Neural progenitor cell (in vitro differentiated cells): ENCODE measurements around the gene MAML3. TPM values are rescaled to one million over a fixed set of nuclear protein-coding genes. Genes with fewer than 3 reads are reported as not detected.
A peak's percentile ranks its signal among the peaks of the same experiment; 100 is the strongest.

Experiments used
- DNase-seq: peaks from one replicate; pipeline ENCODE4 v3.0.0-alpha.2; 2016; ENCODE audit warnings: low spot score
- H2AFZ ChIP-seq: fragments of 200-600 bp; sonication (generic); replicated peaks from 2 replicates; pipeline ENCODE4 v1.6.1; 2016; ENCODE audit warnings: antibody characterized with exemption
- H3F3A ChIP-seq: fragments of 200-600 bp; sonication (generic); 2 replicates; pipeline ENCODE4 v1.6.1; 2016; ENCODE audit warnings: antibody characterized with exemption, low read depth
- H3K27ac ChIP-seq: fragments of 200-600 bp; sonication (generic); 2 replicates; pipeline ENCODE4 v1.5.1; 2016; ENCODE audit warnings: mild to moderate bottlenecking
- H3K27me3 ChIP-seq: fragments of 200-600 bp; sonication (generic); 2 replicates; pipeline ENCODE4 v1.6.1; 2016; ENCODE audit warnings: mild to moderate bottlenecking, moderate library complexity
- H3K36me3 ChIP-seq: fragments of 200-600 bp; sonication (generic); 2 replicates; pipeline ENCODE4 v1.5.1; 2016
- H3K4me1 ChIP-seq: fragments of 200-600 bp; sonication (generic); 2 replicates; pipeline ENCODE4 v1.6.1; 2016; ENCODE audit warnings: mixed run types
- H3K4me2 ChIP-seq: fragments of 200-600 bp; sonication (generic); 2 replicates; pipeline ENCODE4 v1.6.1; 2016
- H3K4me3 ChIP-seq: fragments of 200-600 bp; sonication (generic); 2 replicates; pipeline ENCODE4 v1.5.1; 2016
- H3K79me2 ChIP-seq: fragments of 200-600 bp; sonication (generic); 2 replicates; pipeline ENCODE4 v1.6.1; 2016; ENCODE audit warnings: low read depth
- H3K9ac ChIP-seq: fragments of 200-600 bp; sonication (generic); 2 replicates; pipeline ENCODE4 v1.6.1; 2016
- H3K9me3 ChIP-seq: fragments of 200-600 bp; sonication (generic); 2 replicates; pipeline ENCODE4 v1.5.1; 2016; ENCODE audit warnings: low read depth
- H4K20me1 ChIP-seq: fragments of 200-600 bp; sonication (generic); 2 replicates; pipeline ENCODE4 v1.6.1; 2016; ENCODE audit warnings: low read depth
- H3K27ac Mint-ChIP-seq: 3 replicates; pipeline ENCODE4 v1.8.0; 2021; ENCODE audit warnings: mixed read lengths
- H3K27me3 Mint-ChIP-seq: 2 replicates; pipeline ENCODE4 v1.8.0; 2022; ENCODE audit warnings: low read depth, mild to moderate bottlenecking, inconsistent platforms, moderate library complexity, mixed read lengths; ENCODE audit not compliant: insufficient read depth
- H3K36me3 Mint-ChIP-seq: 3 replicates; pipeline ENCODE4 v1.8.0; 2021; ENCODE audit warnings: mixed read lengths
- H3K4me1 Mint-ChIP-seq: 3 replicates; pipeline ENCODE4 v1.8.0; 2021; ENCODE audit warnings: mixed read lengths
- H3K4me3 Mint-ChIP-seq: 3 replicates; pipeline ENCODE4 v1.8.0; 2021; ENCODE audit warnings: mild to moderate bottlenecking, moderate library complexity, mixed read lengths
- H3K9me3 Mint-ChIP-seq: 3 replicates; pipeline ENCODE4 v1.8.0; 2020; ENCODE audit warnings: mixed read lengths
- EZH2 ChIP-seq: fragments of 200-600 bp; sonication (generic); IDR thresholded peaks from 2 replicates; pipeline ENCODE4 v1.6.1; 2017; ENCODE audit warnings: antibody characterized with exemption, mild to moderate bottlenecking, moderate library complexity
- EZH2phosphoT487 ChIP-seq: fragments of 200-600 bp; sonication (generic); IDR thresholded peaks from 2 replicates; pipeline ENCODE4 v1.6.1; 2017; ENCODE audit warnings: antibody characterized with exemption
- total RNA-seq: library from RNA; depleted of rRNA; stranded (reverse); fragments of >200 nt; gene quantifications from 2 replicates; pipeline ENCODE4 v1.2.3, GENCODE V29; 2015; ENCODE audit warnings: low replicate concordance
- TF ChIP-seq, protein P1 (sequence below): fragments of 200-600 bp; sonication (generic); IDR thresholded peaks from 2 replicates; pipeline ENCODE4 v1.5.1; 2017; ENCODE audit warnings: antibody characterized with exemption, mild to moderate bottlenecking

Gene MAML3
- total RNA-seq, 1 donor from 2014 or later: 14.4 TPM

DNA sequence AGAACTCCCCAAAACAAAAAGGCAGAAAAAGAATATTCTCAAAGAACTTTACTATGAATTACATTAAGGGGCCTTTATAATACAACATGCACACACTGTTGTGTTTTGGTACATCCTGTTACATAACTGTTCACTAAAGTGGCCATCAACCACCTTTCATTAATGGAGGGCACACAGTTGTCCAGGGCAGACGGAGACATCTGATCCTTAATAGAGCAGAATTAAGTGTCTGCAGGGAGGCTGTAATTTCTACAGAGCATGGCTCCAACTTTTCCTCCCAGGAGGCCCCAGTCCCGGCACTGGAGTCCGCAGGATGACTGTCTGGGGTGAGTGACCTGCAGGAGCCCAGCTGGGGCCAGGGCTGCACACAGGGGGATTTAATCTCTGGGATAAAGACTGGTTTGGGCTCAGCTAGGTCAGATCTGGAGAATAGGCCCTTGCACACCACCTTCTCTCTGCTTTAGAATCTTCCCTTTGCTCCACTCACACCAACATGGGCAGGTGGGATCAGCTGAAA is 233.4 kb downstream of the MAML3 start:
- no peaks in the 10 kb centered on the region for H3K79me2 ChIP-seq
- H3K27ac ChIP-seq: no peak overlapping the region
- no peaks in the 10 kb centered on the region for H3K9me3 ChIP-seq
- DNase-seq: peak; percentile 25
- H3K36me3 Mint-ChIP-seq: no peaks in the 10 kb centered on the region
- H3K4me3 Mint-ChIP-seq: no peak overlapping the region
- no peak for TF ChIP-seq EZH2
- TF ChIP-seq, protein P1, sequence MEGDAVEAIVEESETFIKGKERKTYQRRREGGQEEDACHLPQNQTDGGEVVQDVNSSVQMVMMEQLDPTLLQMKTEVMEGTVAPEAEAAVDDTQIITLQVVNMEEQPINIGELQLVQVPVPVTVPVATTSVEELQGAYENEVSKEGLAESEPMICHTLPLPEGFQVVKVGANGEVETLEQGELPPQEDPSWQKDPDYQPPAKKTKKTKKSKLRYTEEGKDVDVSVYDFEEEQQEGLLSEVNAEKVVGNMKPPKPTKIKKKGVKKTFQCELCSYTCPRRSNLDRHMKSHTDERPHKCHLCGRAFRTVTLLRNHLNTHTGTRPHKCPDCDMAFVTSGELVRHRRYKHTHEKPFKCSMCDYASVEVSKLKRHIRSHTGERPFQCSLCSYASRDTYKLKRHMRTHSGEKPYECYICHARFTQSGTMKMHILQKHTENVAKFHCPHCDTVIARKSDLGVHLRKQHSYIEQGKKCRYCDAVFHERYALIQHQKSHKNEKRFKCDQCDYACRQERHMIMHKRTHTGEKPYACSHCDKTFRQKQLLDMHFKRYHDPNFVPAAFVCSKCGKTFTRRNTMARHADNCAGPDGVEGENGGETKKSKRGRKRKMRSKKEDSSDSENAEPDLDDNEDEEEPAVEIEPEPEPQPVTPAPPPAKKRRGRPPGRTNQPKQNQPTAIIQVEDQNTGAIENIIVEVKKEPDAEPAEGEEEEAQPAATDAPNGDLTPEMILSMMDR: no peak
- no peak for TF ChIP-seq EZH2phosphoT487
- H3K4me1 Mint-ChIP-seq: peaks cover 54% of the 10 kb centered on the region
- H3K4me1 ChIP-seq: peaks cover 48% of the 10 kb centered on the region
- no peaks in the 10 kb centered on the region for H3F3A ChIP-seq
- H3K27ac Mint-ChIP-seq: no peak overlapping the region
- H3K27me3 Mint-ChIP-seq: peaks cover 5% of the 10 kb centered on the region
- H3K27me3 ChIP-seq: no peaks in the 10 kb centered on the region
- no peaks in the 10 kb centered on the region for H3K9me3 Mint-ChIP-seq
- H3K36me3 ChIP-seq: no peaks in the 10 kb centered on the region
- no peak overlapping the region for H3K4me3 ChIP-seq
- H2AFZ ChIP-seq: no peak overlapping the region
- peaks cover 27% of the 10 kb centered on the region for H4K20me1 ChIP-seq
- peak overlapping the region; percentile 56 for H3K4me2 ChIP-seq
- no peak overlapping the region for H3K9ac ChIP-seq

DNA sequence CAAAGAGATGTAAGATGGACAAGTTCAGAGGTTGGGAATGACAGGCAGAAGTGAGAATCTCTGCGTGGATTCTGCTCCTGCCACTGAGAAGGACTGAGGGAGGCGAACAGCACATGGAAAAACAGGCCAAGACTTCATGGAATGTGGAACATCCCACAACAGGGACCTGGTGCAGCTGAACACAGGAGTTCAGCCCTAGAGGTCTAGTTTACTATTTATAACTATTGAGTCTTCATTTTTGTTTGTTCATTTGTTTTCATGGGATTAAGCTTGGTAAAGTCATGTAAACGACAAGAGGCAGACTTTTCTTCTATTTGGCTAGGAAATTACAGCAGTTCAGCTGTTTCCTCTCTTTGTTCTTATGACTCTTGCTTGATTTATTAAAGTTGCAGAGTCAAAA is 234.5 kb downstream of the MAML3 start:
- Mint-ChIP-seq H3K4me3 (no peak overlapping the region), H3K9me3 (no peaks in the 10 kb centered on the region), H3K4me1 (peaks cover 57% of the 10 kb centered on the region), H3K36me3 (no peaks in the 10 kb centered on the region), H3K27me3 (peaks cover 5% of the 10 kb centered on the region), H3K27ac (peak overlapping the region; percentile 6)
- H3K4me2 ChIP-seq: no peak overlapping the region
- no peak overlapping the region for H3K27ac ChIP-seq
- no peaks in the 10 kb centered on the region for H3F3A ChIP-seq
- H2AFZ ChIP-seq: no peak overlapping the region
- no peaks in the 10 kb centered on the region for H3K27me3 ChIP-seq
- DNase-seq: no peak
- H3K4me1 ChIP-seq: peaks cover 40% of the 10 kb centered on the region
- peaks cover 31% of the 10 kb centered on the region for H4K20me1 ChIP-seq
- TF ChIP-seq EZH2phosphoT487 (no peak), EZH2 (no peak)
- TF ChIP-seq, protein P1: no peak
- no peaks in the 10 kb centered on the region for H3K79me2 ChIP-seq
- no peak overlapping the region for H3K9ac ChIP-seq
- no peaks in the 10 kb centered on the region for H3K9me3 ChIP-seq
- H3K4me3 ChIP-seq: no peak overlapping the region
- H3K36me3 ChIP-seq: no peaks in the 10 kb centered on the region

DNA sequence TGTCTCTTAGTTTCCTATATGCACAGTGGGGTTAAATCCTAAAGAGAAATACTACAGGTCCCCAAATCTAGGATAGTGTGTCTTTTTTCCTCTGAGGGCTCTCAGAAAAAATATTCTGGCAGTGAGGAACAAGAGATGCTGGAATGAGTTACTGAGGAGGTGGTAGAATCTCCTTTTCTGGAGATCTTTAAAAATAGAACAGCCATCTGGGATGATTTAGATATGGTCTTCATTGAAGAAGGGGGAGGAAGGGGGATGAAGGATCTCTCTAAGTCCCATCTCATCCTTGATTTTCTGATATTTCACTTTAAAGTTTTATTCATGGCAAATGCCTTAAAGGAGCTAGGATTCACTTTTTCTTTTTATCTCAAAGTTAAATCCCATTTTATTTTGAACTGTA is 235.0 kb downstream of the MAML3 start:
- peaks cover 39% of the 10 kb centered on the region for H3K4me1 ChIP-seq
- H3K79me2 ChIP-seq: no peaks in the 10 kb centered on the region
- no peaks in the 10 kb centered on the region for H3K27me3 ChIP-seq
- no peaks in the 10 kb centered on the region for H3K36me3 Mint-ChIP-seq
- no peak overlapping the region for H3K4me3 ChIP-seq
- no peak overlapping the region for H3K27ac ChIP-seq
- H3K4me2 ChIP-seq: no peak overlapping the region
- no peak overlapping the region for H3K4me3 Mint-ChIP-seq
- TF ChIP-seq, protein P1: no peak
- no peak for TF ChIP-seq EZH2
- TF ChIP-seq EZH2phosphoT487: no peak
- DNase-seq: no peak
- peaks cover 57% of the 10 kb centered on the region for H3K4me1 Mint-ChIP-seq
- no peaks in the 10 kb centered on the region for H3K9me3 ChIP-seq
- H3K9me3 Mint-ChIP-seq: no peaks in the 10 kb centered on the region
- H3K9ac ChIP-seq: no peak overlapping the region
- no peaks in the 10 kb centered on the region for H3K36me3 ChIP-seq
- H3K27ac Mint-ChIP-seq: no peak overlapping the region
- H3K27me3 Mint-ChIP-seq: peaks cover 5% of the 10 kb centered on the region
- no peaks in the 10 kb centered on the region for H3F3A ChIP-seq
- H4K20me1 ChIP-seq: peaks cover 31% of the 10 kb centered on the region
- no peak overlapping the region for H2AFZ ChIP-seq
